ENCODE results near the gene PTPRT.

The PTPRT gene

GRCh38 chr20:42779216-42779615 lies 410.5 kb downstream of the PTPRT start:
- no peak for DNase-seq

GRCh38 chr20:42775866-42776265 lies 413.8 kb downstream of the PTPRT start:
- no peak for DNase-seq

- DNase-seq, result no peak
Observed at GRCh38 chr20:42775037-42775436, 414.7 kb downstream of the PTPRT start.

GRCh38 chr20:42763015-42763414 lies 426.7 kb downstream of the PTPRT start:
- DNase-seq, result no peak

- no peak for DNase-seq
Observed at GRCh38 chr20:42756991-42757390, 432.7 kb downstream of the PTPRT start.

- peak; percentile 11 for DNase-seq
Observed at GRCh38 chr20:42754706-42755105, 435.0 kb downstream of the PTPRT start.

- DNase-seq, result no peak
Observed at GRCh38 chr20:42752620-42753019, 437.1 kb downstream of the PTPRT start.

GRCh38 chr20:42749556-42749955 lies 440.1 kb downstream of the PTPRT start:
- DNase-seq, result no peak

GRCh38 chr20:42747765-42748411 lies 441.8 kb downstream of the PTPRT start:
- peak; percentile 91 for DNase-seq

- no peak for DNase-seq
Observed at GRCh38 chr20:42744756-42745465, 444.8 kb downstream of the PTPRT start.

GRCh38 chr20:42742926-42743325 lies 446.8 kb downstream of the PTPRT start:
- DNase-seq, result no peak

GRCh38 chr20:42741906-42742305 lies 447.8 kb downstream of the PTPRT start:
- no peak for DNase-seq

- DNase-seq, result no peak
Observed at GRCh38 chr20:42740226-42740870, 449.4 kb downstream of the PTPRT start.

- no peak for DNase-seq
Observed at GRCh38 chr20:42739683-42740082, 450.0 kb downstream of the PTPRT start.

- no peak for DNase-seq
Observed at GRCh38 chr20:42735539-42735938, 454.2 kb downstream of the PTPRT start.

- DNase-seq, result no peak
Observed at GRCh38 chr20:42734660-42735368, 454.9 kb downstream of the PTPRT start.

- DNase-seq, result no peak
Observed at GRCh38 chr20:42721923-42722322, 467.8 kb downstream of the PTPRT start.

- peak; percentile 81 for DNase-seq
Observed at GRCh38 chr20:42714298-42715141, 475.2 kb downstream of the PTPRT start.

- DNase-seq, result no peak
Observed at GRCh38 chr20:42708266-42708665, 481.4 kb downstream of the PTPRT start.

- no peak for DNase-seq
Observed at GRCh38 chr20:42706759-42707158, 482.9 kb downstream of the PTPRT start.

GRCh38 chr20:42705550-42705949 lies 484.2 kb downstream of the PTPRT start:
- DNase-seq, result no peak

GRCh38 chr20:42703744-42704143 lies 486.0 kb downstream of the PTPRT start:
- no peak for DNase-seq

GRCh38 chr20:42701948-42702347 lies 487.8 kb downstream of the PTPRT start:
- peak; percentile 45 for DNase-seq
